Spinal cord (tissue), 10 donors: ENCODE results near the gene TRAPPC12. TPM values are rescaled to one million over a fixed set of nuclear protein-coding genes. Genes with fewer than 3 reads are reported as not detected.
A peak's percentile ranks its signal among the peaks of the same experiment; 100 is the strongest.
"Not testable (repeated sequence)": the region's sequence is repeated elsewhere in the genome, so short reads cannot be mapped to it uniquely, and the experiment has no call there.

Experiments
- DNase-seq, 6 donors: peaks; one replicate each; pipeline versions ENCODE4 v3.0.0 to v3.0.0-alpha.2; 2013 to 2015; ENCODE audit warnings: low spot score in 6 of 6, low read depth in 4 of 6
- H3K27ac ChIP-seq: one replicate; pipeline ENCODE4 v1.5.1; 2013; ENCODE audit warnings: low read depth, low read length, control low read depth
- H3K27me3 ChIP-seq: one replicate; pipeline ENCODE4 v1.6.1; 2013; ENCODE audit warnings: low read length; ENCODE audit not compliant: control insufficient read depth, insufficient read depth
- H3K36me3 ChIP-seq: one replicate; pipeline ENCODE4 v1.6.1; 2013; ENCODE audit warnings: low read length; ENCODE audit not compliant: control insufficient read depth, insufficient read depth
- H3K4me1 ChIP-seq: one replicate; pipeline ENCODE4 v1.6.1; 2013; ENCODE audit warnings: low read length; ENCODE audit not compliant: control insufficient read depth, insufficient read depth
- H3K4me3 ChIP-seq: one replicate; pipeline ENCODE4 v1.5.1; 2013; ENCODE audit warnings: low read depth, low read length, control low read depth
- H3K9me3 ChIP-seq: one replicate; pipeline ENCODE4 v1.6.1; 2013; ENCODE audit warnings: low read length; ENCODE audit not compliant: control insufficient read depth, insufficient read depth
- WGBS: methylation state at CpG from one replicate; pipeline ENCODE4 v1.1.5; 2013; ENCODE audit warnings: missing lambda C conversion rate; ENCODE audit not compliant: insufficient coverage; 5-methylcytosine and 5-hydroxymethylcytosine counted together
- polyA plus RNA-seq, 2 donors: library from polyadenylated mRNA; unstranded; fragments of 120-200 nt; gene quantifications; one replicate each; pipeline ENCODE4 v1.2.1, GENCODE V29; 2013; ENCODE audit not compliant: insufficient read length in 2 of 2
- total RNA-seq, 2 donors: library from RNA; depleted of rRNA in 1 of 2; stranded (reverse); fragments of 120-200 nt in 1 of 2; fragments of >200 nt in 1 of 2; gene quantifications; one replicate each; pipeline versions ENCODE4 v1.2.3 to v1.2.4, GENCODE V29; 2013 to 2014
- donor health status: healthy.

Gene TRAPPC12
- total and polyA plus RNA-seq, 4 donors: 56.3 to 139 (median 97.7) TPM

DNA sequence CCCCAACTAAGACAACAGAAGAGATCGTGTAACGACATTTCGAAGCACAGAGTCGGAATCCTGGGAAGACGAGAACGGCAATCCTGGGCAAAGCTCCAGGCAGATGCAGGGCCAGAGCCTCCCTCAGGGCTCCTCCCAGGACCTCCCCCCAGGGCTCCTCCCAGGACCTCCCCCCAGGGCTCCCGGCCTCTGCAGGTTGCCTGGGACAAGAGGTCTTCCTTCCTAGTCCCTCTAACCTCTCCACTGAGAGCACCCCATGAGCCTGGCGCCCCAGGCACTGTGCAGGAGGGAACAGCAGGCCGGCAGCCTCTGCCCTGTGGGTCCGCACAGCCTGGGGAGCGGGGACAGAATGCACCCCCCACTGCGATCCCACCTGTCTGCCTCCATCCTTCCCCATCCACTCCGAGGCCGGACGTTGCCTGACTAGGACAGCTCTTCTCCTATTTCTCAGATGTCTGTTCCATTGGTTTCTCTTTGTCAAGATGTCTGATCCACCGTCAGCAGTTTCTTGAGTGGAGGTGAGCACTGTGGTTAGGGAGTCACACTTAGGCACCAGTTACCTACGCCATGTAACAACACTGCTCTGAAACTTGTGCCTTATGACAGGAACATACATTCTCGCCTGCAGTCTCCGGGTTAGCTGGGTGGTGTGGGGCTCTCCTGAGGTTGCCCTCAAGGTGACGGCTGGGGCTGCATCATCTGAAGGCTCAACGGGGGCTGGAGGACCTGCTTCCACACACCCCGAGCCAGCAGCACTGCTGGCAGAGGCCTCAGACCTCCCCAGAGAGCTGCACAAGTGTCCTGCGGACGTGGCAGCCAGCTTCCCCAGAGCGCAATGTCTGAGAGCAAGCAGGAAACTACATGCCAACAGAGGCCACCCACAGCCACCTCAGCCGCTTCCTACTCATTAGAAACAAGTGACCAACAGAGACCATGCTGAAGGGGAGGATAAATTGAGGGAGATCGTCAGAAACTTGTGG is 111.0 kb downstream of the TRAPPC12 start:
- H3K27me3 ChIP-seq: no peaks in the 10 kb centered on the region
- DNase-seq: no peak
- peaks cover 58% of the 10 kb centered on the region for H3K4me1 ChIP-seq
- H3K4me3 ChIP-seq: no peak overlapping the region
- H3K36me3 ChIP-seq: peaks cover 25% of the 10 kb centered on the region
- peak overlapping the region; percentile 6 for H3K27ac ChIP-seq
- H3K9me3 ChIP-seq: no peaks in the 10 kb centered on the region
- WGBS: 61% methylated on average over 17 of the region's 27 CpGs

DNA sequence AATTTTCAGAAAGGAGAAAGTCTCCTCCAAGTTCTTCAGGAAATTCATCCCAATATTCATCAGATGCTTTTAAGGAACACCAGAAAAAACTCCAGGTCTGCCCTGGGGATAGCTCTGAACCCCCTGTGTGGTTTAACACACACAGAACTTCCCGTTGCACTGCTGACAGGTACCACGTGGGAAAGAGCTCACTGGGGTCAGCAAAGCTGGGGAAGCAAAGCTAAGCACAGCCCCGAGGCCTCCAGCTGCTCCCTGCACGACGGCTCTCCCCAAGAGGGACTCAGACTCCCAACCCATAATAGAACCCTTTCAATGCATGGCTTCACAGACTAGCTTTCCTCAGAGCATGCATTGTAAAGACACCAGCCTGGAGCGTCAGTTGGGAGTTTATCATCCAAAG is 111.8 kb downstream of the TRAPPC12 start:
- H3K27ac ChIP-seq: peak overlapping the region; percentile 6

DNA sequence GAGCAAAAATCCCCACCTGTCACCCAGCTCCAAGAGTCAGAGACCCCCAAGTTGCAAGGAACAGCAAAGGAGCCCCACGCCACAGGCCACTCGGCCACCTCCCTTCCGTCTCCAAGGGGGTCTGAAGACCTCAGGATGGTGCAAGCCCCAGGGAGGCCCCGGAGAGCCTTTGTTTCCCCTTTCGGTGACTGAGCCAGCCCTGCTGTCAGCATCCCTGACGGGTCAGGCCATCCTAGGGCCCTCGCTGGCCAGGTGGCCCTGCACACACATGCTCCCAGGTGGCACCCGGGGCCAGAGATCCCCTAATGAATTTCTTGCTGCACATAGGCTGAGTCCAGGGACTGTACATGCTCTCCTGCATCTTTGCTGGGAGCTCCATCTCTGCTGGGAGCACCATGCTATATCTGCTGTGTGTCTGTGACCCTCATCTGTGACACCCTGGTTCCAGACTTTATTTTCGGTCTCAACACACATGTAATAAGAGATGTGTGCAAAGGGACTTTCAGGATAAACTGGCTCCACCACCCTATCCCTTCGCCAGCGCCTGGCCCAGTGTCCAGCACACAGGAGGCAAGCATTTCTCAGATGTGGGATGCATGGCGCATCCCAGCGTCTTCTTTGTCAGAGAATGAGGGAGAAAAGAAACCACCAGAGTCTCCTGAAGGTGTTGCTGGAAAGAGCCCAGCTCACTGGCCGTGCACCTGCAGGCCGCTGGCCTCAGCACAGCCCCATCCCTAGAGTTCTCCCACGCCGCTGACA is 112.4 kb downstream of the TRAPPC12 start:
- peaks cover 11% of the 10 kb centered on the region for H3K36me3 ChIP-seq
- H3K9me3 ChIP-seq: no peaks in the 10 kb centered on the region
- no peak for DNase-seq
- WGBS: 88% methylated on average over 14 of the region's 17 CpGs
- H3K4me1 ChIP-seq: peaks cover 52% of the 10 kb centered on the region
- no peak overlapping the region for H3K27ac ChIP-seq
- no peak overlapping the region for H3K4me3 ChIP-seq
- no peaks in the 10 kb centered on the region for H3K27me3 ChIP-seq

More for the DNA sequence above, 111.8 kb downstream of the TRAPPC12 start:
- peak in 2 of 6 donors; percentile 21 to 34 for DNase-seq
- Histone ChIP-seq H3K36me3 (peaks cover 17% of the 10 kb centered on the region), H3K27me3 (no peaks in the 10 kb centered on the region), H3K9me3 (no peaks in the 10 kb centered on the region), H3K4me1 (peaks cover 58% of the 10 kb centered on the region), H3K4me3 (no peak overlapping the region)
- 19% methylated on average over 6 of the region's 6 CpGs for WGBS

DNA sequence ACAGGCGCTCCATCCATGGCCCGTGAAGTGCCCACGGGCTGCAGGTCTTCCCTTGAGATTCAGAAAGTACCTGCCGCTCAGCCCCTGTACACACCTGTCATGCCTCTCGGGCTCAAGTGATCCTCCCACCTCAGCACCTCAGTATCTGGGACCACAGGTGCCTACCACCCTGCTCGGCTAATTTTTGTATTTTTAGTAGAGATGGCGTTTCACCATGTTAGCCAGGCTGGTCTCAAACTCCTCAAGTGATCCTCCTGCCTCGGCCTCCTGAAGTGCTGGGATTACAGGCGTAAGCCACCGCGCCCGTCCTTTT is 112.9 kb downstream of the TRAPPC12 start:
- not testable (repeated sequence) for H3K4me3 ChIP-seq, H3K27me3 ChIP-seq, H3K9me3 ChIP-seq, DNase-seq, H3K27ac ChIP-seq, H3K36me3 ChIP-seq
- 89% methylated on average over 10 of the region's 12 CpGs for WGBS
- peaks cover 47% of the 10 kb centered on the region for H3K4me1 ChIP-seq

DNA sequence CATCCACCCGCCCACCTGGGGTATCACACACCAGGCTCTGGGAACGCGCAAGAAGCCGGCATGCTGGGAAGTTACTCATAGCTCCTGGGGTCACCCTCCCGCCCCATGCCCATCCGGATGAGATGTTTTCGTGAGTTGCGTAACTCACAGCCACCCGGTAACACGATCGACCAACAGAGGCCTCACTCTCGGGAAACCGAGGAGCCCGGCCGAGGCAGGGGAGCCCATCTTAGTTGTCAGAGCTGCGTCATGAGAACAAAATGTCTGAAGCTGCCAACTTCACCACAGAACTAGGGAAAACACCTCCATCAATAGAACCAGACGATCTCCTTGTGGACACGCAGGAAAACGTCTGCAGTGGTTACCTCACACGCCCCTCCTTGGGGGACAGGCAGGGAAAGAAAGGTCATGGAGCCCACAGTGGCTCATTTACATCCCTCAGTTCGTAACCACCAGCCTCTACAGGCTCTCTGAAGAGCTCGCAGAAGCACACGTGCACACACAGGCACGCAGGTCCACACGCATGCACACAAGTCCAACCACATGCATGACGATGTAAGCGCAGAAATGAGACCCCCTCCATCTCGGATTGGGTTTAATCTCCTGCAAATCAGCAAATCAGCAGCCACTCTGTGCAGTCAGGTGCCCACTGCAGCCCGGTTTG is 113.6 kb downstream of the TRAPPC12 start:
- Histone ChIP-seq H3K27me3 (no peaks in the 10 kb centered on the region), H3K4me3 (no peak overlapping the region), H3K4me1 (peaks cover 40% of the 10 kb centered on the region), H3K27ac (no peak overlapping the region), H3K9me3 (no peaks in the 10 kb centered on the region), H3K36me3 (peaks cover 2% of the 10 kb centered on the region)
- peak in 1 of 6 donors; percentile 11 for DNase-seq
- 80% methylated on average over 27 of the region's 29 CpGs for WGBS

DNA sequence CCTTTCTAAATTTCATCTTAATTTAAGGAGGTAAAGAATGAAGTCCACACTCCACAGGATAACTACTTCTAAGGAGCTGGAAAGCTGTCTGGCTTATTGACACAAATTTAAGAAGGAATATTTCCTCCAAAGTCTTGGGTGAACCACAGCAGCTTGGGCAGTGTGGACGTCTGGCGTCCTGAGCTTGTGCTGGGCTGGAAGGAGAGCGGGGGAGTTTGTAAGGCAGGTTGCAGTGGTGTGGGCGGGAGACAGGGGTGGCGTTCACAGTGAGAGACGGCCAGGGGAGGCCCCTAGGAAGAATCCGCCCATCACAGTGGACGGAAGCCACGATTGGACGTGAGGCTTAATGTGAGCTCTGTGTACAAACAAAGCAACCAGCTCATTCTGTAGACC is 114.1 kb downstream of the TRAPPC12 start:
- H3K4me1 ChIP-seq: peaks cover 37% of the 10 kb centered on the region
- peak in 2 of 6 donors; percentile 42 to 68 for DNase-seq
- no peaks in the 10 kb centered on the region for H3K27me3 ChIP-seq
- H3K9me3 ChIP-seq: no peaks in the 10 kb centered on the region
- WGBS: 15% methylated on average over 6 of the region's 10 CpGs
- H3K36me3 ChIP-seq: peaks cover 2% of the 10 kb centered on the region
- no peak overlapping the region for H3K27ac ChIP-seq
- H3K4me3 ChIP-seq: no peak overlapping the region

DNA sequence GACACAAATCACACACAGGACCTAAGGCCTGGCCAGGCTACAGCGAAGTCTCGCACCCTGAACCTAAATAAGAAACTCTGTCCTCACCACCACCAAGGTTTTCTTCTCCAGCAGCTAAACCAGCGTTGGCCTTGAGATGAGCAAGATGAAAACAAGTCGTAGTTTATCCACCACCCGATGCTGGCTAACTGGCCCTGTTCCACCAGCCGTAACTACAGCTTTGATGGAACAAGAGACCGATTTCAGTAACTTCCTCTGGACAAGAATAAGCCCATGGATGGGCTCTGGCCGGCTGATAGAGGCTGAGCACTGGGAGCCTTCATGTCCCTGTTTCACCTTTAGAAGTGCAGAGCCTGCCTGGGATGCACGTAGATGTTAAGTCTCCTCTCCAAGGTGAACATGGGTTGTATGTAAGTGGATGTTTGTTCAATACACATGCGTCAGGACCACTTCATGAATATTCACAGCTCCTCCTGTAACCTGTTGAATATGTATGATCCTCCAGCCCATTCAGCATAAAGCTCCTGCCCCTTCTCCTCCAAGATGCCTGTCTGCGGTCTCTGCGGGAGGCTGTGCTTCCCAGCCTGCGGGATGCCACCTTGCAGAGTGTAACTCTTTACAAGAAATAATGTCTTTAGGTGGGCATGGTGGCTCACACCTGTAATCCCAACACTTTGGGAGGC is 115.6 kb downstream of the TRAPPC12 start:
- H3K4me1 ChIP-seq: peaks cover 30% of the 10 kb centered on the region
- H3K27ac ChIP-seq: no peak overlapping the region

DNA sequence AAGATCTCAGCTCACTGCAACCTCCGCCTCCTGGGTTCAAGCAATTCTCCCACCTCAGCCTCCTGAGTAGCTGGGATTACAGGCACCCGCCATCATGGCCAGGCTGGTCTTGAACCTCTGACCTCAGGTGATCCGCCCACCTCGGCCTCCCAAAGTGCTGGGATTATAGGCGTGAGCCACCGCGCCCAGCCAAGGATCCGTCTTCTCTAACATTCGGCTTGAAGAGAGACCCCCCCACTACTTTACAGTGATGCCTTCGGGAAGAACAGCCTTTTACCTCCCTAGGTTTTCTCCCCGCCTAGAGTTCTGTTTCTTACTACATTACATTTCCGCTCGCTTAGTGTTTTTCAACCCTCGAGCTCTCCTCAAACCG is 117.2 kb downstream of the TRAPPC12 start:
- WGBS: 98% methylated on average over 10 of the region's 15 CpGs
- DNase-seq, H3K27me3 ChIP-seq: not testable (repeated sequence)

More for the DNA sequence above, 115.6 kb downstream of the TRAPPC12 start:
- Histone ChIP-seq H3K9me3 (no peaks in the 10 kb centered on the region), H3K4me3 (no peak overlapping the region), H3K36me3 (peaks cover 11% of the 10 kb centered on the region), H3K27me3 (no peaks in the 10 kb centered on the region)
- 79% methylated on average over 8 of the region's 13 CpGs for WGBS
- no peak for DNase-seq

DNA sequence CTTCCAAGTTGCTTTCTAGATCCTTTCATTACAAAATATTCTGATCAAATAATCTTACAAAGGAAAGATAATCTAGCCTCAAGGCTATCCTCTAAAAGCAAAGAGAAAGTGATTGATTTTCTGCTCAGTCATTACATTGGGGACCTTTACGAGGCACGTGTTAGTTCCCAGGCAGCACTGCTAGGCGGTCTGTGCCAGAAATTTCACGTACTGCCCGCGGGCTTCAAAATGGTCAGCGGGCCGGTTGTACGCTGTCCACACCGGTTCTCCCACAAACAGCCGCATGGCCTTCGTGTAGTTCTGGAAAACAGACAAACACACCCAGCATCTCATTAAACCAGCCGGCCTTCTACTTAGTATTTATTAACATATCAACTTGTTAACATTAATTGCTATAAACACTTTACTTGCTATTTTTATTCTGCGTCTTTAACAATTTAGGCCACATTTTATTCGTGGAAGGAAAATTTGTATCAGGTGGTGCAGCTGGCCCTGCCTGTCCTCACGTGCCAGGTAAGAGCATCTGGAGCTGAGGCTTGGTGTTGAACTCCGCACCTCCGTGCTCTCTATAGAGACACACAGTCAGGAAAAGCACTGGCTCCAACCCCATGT is 119.4 kb downstream of the TRAPPC12 start:
- no peak overlapping the region for H3K4me3 ChIP-seq
- H3K36me3 ChIP-seq: peaks cover 25% of the 10 kb centered on the region
- no peak for DNase-seq
- no peaks in the 10 kb centered on the region for H3K27me3 ChIP-seq
- WGBS: 95% methylated on average over 15 of the region's 18 CpGs
- peaks cover 7% of the 10 kb centered on the region for H3K4me1 ChIP-seq
- H3K9me3 ChIP-seq: no peaks in the 10 kb centered on the region
- H3K27ac ChIP-seq: no peak overlapping the region

More for the DNA sequence above, 117.2 kb downstream of the TRAPPC12 start:
- H3K9me3 ChIP-seq, H3K27ac ChIP-seq, H3K4me3 ChIP-seq: not testable (repeated sequence)
- Histone ChIP-seq H3K4me1 (peaks cover 20% of the 10 kb centered on the region), H3K36me3 (peaks cover 20% of the 10 kb centered on the region)
